Stimulated activated CD4-positive, alpha-beta T cell treated with anti-CD3 and anti-CD28 coated beads, Interleukin-12 subunit alpha, Interleukin-12 subunit beta, amount 100 ng/mL, for 48 hours (primary cell): ENCODE measurements around the gene MNT.

Source experiments
- DNase-seq, 3 donors: peaks; one replicate each; pipeline ENCODE4 v3.0.0-alpha.2; 2020; ENCODE audit warnings: low read depth in 2 of 3, low spot score in 1 of 3

The MNT gene

GRCh38 chr17:2335726-2336214 is 65.1 kb downstream of the MNT start:
- DNase-seq = no peak
